Stomach (tissue), 9 donors: ENCODE data around the gene ATG10. TPM values are rescaled to one million over a fixed set of nuclear protein-coding genes. Genes with fewer than 3 reads are reported as not detected.
"Not testable (repeated sequence)": the region's sequence is repeated elsewhere in the genome, so short reads cannot be mapped to it uniquely, and the experiment has no call there.

Experiments
- DNase-seq, 2 donors: peaks; one replicate each; pipeline versions ENCODE4 v3.0.0 to v3.0.0-alpha.2; 2013 to 2019
- H3K27ac ChIP-seq, 5 donors: fragments of 200-600 bp in 4 of 5; sonication (generic) in 4 of 5; one replicate each; pipeline ENCODE4 v1.5.1; 2013 to 2019; ENCODE audit warnings: mild to moderate bottlenecking in 1 of 5, moderate library complexity in 1 of 5
- H3K27me3 ChIP-seq, 3 donors: fragments of 200-600 bp; sonication (generic); one replicate each; pipeline ENCODE4 v1.5.1; 2017 to 2019; ENCODE audit warnings: mixed run types in 1 of 3
- H3K36me3 ChIP-seq, 4 donors: fragments of 200-600 bp; sonication (generic); 1 replicate in 3 of 4; 2 replicates in 1 of 4; pipeline ENCODE4 v1.5.1; 2016 to 2019
- H3K4me1 ChIP-seq, 4 donors: fragments of 200-600 bp; sonication (generic); one replicate each; pipeline ENCODE4 v1.5.1; 2016 to 2019
- H3K4me3 ChIP-seq, 4 donors: fragments of 200-600 bp; sonication (generic) in 3 of 4; one replicate each; pipeline ENCODE4 v1.5.1; 2016 to 2019; ENCODE audit warnings: mild to moderate bottlenecking in 1 of 4
- H3K9me3 ChIP-seq, 4 donors: fragments of 200-600 bp; sonication (generic); one replicate each; pipeline ENCODE4 v1.5.1; 2016 to 2019
- CTCF ChIP-seq, 7 experiments: fragments of 450-650 bp in 4 of 7; fragments of 200-600 bp in 3 of 7; sonication (generic) in 3 of 7; IDR thresholded peaks; one replicate each; pipeline ENCODE4 v1.5.1; 2016 to 2019; ENCODE audit warnings: antibody characterized with exemption in 7 of 7, control low read depth in 2 of 7, mild to moderate bottlenecking in 1 of 7
- EP300 ChIP-seq: sonication (generic); formaldehyde crosslinking; IDR thresholded peaks from one replicate; pipeline ENCODE4 v1.6.1; 2017; ENCODE audit warnings: antibody characterized with exemption
- POLR2A ChIP-seq, 4 donors: fragments of 450-650 bp; IDR thresholded peaks; one replicate each; pipeline ENCODE4 v1.6.1; 2016; ENCODE audit warnings: antibody characterized with exemption in 4 of 4, control low read depth in 2 of 4, mild to moderate bottlenecking in 1 of 4, moderate library complexity in 1 of 4
- POLR2AphosphoS5 ChIP-seq, 3 donors: sonication (generic); formaldehyde crosslinking; IDR thresholded peaks; one replicate each; pipeline ENCODE4 v1.6.1; 2016; ENCODE audit warnings: antibody characterized with exemption in 3 of 3
- WGBS, 5 donors: extraction: QIAGEN DNeasy Blood & Tissue Kit in 3 of 5; methylation state at CpG; one replicate each; pipeline versions ENCODE4 v1.1.5 to v1.1.7; 2013 to 2018; 5-methylcytosine and 5-hydroxymethylcytosine counted together
- intact Hi-C: fragments of 100-400 bp; cut with DNase I; formaldehyde crosslinking; loops from one replicate; pipeline ENCODE4 v1.15.1; 2023; ENCODE audit warnings: low total_unique reads
- polyA plus RNA-seq, 3 donors: library from polyadenylated mRNA; stranded (reverse); fragments of 200-250 nt; gene quantifications; one replicate each; pipeline ENCODE4 v1.2.3, GENCODE V29; 2013
- total RNA-seq, 5 donors: library from RNA; depleted of rRNA; stranded (reverse); fragments of >200 nt; gene quantifications; one replicate each; pipeline versions ENCODE4 v1.1.0 to v1.2.3, GENCODE V29; 2014 to 2016
- donor health status: healthy with polysubstance abuse.
- donor health status: Bipolar disorder and iron deficiency.
- donor health status: healthy.

ATG10 gene
- total and polyA plus RNA-seq, 8 donors, result 0.58 to 16.5 (median 4.3) TPM

GRCh38 chr5:82257729-82258128 is 285.9 kb downstream of the ATG10 start:
- TF ChIP-seq POLR2AphosphoS5 (IDR thresholded peaks at IDR 0.05) (no peak), EP300 (no peak), CTCF (IDR thresholded peaks at IDR 0.05) (no peak), POLR2A (IDR thresholded peaks at IDR 0.05) (no peak)
- 79 to 92% (median 90%) methylated on average over 3 of the region's 3 CpGs for WGBS, 5 donors
- no peak overlapping the region for H3K27ac ChIP-seq
- no peaks in the 10 kb centered on the region for H3K27me3 ChIP-seq
- H3K4me3 ChIP-seq, result no peak overlapping the region
- H3K9me3 ChIP-seq, result no peaks in the 10 kb centered on the region
- H3K36me3 ChIP-seq, result peaks cover 0 to 14% (median 7%) of the 10 kb centered on the region in 4 donors
- DNase-seq, result no peak
- peaks cover 0 to 8% (median 0%) of the 10 kb centered on the region in 4 donors for H3K4me1 ChIP-seq
- intact Hi-C loops, result no loop called here

DNA sequence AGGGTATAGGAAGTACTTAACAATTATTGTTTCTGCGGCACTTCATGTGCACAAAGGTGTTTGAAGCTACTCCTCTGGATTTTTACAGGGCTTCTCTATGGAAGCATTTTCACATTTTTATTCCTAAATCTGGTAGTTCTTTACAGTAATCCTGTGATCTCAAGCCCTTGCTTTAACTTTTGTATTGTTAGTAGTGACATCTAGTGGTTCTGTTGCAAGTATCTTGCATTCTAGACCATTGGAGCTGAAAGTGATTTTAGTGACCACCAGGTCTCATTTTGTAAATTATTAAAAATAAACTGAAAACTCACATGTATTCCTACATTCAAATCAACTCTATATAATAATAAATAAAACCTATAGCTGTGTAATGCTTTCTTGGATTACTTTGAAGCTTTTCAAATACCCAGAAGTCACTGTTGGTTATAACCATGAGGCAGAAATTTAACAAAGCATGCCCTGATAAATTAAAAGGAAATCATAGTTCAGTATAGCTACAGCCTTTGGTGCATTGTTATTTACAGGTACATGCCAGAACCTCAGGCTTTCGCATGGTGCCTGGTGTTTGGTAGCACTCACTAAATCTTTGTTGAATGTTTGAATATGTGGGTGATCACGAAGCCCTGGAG is 287.5 kb downstream of the ATG10 start:
- Histone ChIP-seq H3K4me1 (peaks cover 0 to 8% (median 0%) of the 10 kb centered on the region in 4 donors), H3K27me3 (no peaks in the 10 kb centered on the region), H3K36me3 (peaks cover 0 to under 1% (median under 1%) of the 10 kb centered on the region in 4 donors), H3K9me3 (no peaks in the 10 kb centered on the region), H3K4me3 (no peak overlapping the region), H3K27ac (no peak overlapping the region)
- 80 to 91% (median 84%) methylated on average over 3 of the region's 3 CpGs for WGBS, 5 donors
- intact Hi-C loops, result no loop called here
- TF ChIP-seq CTCF (IDR thresholded peaks at IDR 0.05), result no peak
- no peak for TF ChIP-seq POLR2AphosphoS5 (IDR thresholded peaks at IDR 0.05)
- TF ChIP-seq EP300, result no peak
- no peak for TF ChIP-seq POLR2A (IDR thresholded peaks at IDR 0.05)
- DNase-seq, result peak in 1 of 2 donors; percentile 50

- intact Hi-C loops, result no loop called here
- DNase-seq, result peak in 1 of 2 donors; percentile 36
- H3K27me3 ChIP-seq, result no peaks in the 10 kb centered on the region
- no peak overlapping the region for H3K4me3 ChIP-seq
- peaks cover 0 to 9% (median 4%) of the 10 kb centered on the region in 4 donors for H3K36me3 ChIP-seq
- WGBS, 5 donors, result 57 to 90% (median 78%) methylated on average over 4 of the region's 4 CpGs
- no peaks in the 10 kb centered on the region for H3K4me1 ChIP-seq
- peaks cover 0 to 21% (median 10%) of the 10 kb centered on the region in 4 donors for H3K9me3 ChIP-seq
- no peak overlapping the region for H3K27ac ChIP-seq
- TF ChIP-seq POLR2A (IDR thresholded peaks at IDR 0.05), result no peak
- no peak for TF ChIP-seq EP300
- no peak for TF ChIP-seq POLR2AphosphoS5 (IDR thresholded peaks at IDR 0.05)
- no peak for TF ChIP-seq CTCF (IDR thresholded peaks at IDR 0.05)
These were observed 293.2 kb downstream of the ATG10 start for GRCh38 chr5:82265047-82265446.

DNA sequence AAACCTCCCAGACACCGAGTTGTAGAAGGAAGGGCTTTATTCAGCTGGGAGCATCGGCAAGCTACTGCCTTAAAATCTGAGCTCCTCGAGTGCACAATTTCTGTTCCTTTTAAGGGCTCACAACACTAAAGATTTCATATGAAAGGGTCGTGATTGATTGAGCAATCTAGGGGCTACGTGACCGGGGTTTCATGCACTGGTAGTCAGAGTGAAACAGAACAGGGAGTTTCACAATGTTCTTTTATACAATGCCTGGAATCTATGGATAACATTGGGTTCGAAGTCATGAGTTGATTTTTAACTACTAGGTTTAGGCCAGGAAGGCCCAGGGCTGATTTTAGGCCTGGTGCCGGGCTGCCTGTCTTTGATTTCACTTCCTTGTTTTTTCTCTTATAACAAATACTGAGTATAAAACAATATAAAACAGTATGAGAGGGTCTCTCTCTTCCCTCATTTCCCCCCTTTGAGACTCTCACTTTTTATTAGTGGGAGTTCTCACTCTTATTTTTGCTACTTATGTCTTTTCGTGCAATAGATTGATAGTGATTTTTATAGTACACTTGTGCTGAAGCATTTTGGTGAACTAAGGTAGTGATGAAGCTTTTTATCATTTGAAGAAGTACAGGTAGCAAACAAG is 295.6 kb downstream of the ATG10 start:
- peaks cover 0 to 13% (median 4%) of the 10 kb centered on the region in 4 donors for H3K36me3 ChIP-seq
- H3K27me3 ChIP-seq, H3K27ac ChIP-seq, intact Hi-C loops, DNase-seq, H3K4me1 ChIP-seq, H3K4me3 ChIP-seq: not testable (repeated sequence)
- 94 to 98% (median 95%) methylated on average over 9 of the region's 9 CpGs for WGBS, 5 donors
- H3K9me3 ChIP-seq, result peaks cover 0 to 21% (median 10%) of the 10 kb centered on the region in 4 donors

GRCh38 chr5:82269363-82269762 is 297.5 kb downstream of the ATG10 start:
- H3K27me3 ChIP-seq, H3K4me1 ChIP-seq, H3K4me3 ChIP-seq, DNase-seq, H3K27ac ChIP-seq, intact Hi-C loops: not testable (repeated sequence)
- H3K9me3 ChIP-seq, result peaks cover 0 to 21% (median 10%) of the 10 kb centered on the region in 4 donors
- peaks cover 3 to 32% (median 18%) of the 10 kb centered on the region in 4 donors for H3K36me3 ChIP-seq
- 84 to 95% (median 87%) methylated on average over 2 of the region's 2 CpGs for WGBS, 5 donors

GRCh38 chr5:82272571-82273356 is 300.9 kb downstream of the ATG10 start:
- H3K9me3 ChIP-seq, intact Hi-C loops, H3K27me3 ChIP-seq, H3K4me3 ChIP-seq, DNase-seq, H3K27ac ChIP-seq: not testable (repeated sequence)
- 85 to 96% (median 92%) methylated on average over 24 of the region's 24 CpGs for WGBS, 5 donors
- peaks cover 23 to 56% (median 42%) of the 10 kb centered on the region in 4 donors for H3K36me3 ChIP-seq
- H3K4me1 ChIP-seq, result peaks cover 6 to 17% (median 14%) of the 10 kb centered on the region in 4 donors

- intact Hi-C loops, DNase-seq, H3K27ac ChIP-seq, H3K4me3 ChIP-seq, H3K27me3 ChIP-seq, H3K9me3 ChIP-seq: not testable (repeated sequence)
- WGBS, 5 donors, result 62 to 91% (median 84%) methylated on average over 4 of the region's 4 CpGs
- peaks cover 6 to 17% (median 14%) of the 10 kb centered on the region in 4 donors for H3K4me1 ChIP-seq
- peaks cover 23 to 56% (median 42%) of the 10 kb centered on the region in 4 donors for H3K36me3 ChIP-seq
These were observed 301.6 kb downstream of the ATG10 start for GRCh38 chr5:82273426-82273825.
